Ishikawa (cell line): Measurements from ENCODE around the gene MPZL3.

Experiments
- EGR1 ChIP-seq: IDR thresholded peaks from 2 replicates; pipeline ENCODE4 v1.6.1; 2012
- EP300 ChIP-seq: IDR thresholded peaks from 2 replicates; pipeline ENCODE4 v1.6.1; 2012; ENCODE audit warnings: borderline replicate concordance
- FOXM1 ChIP-seq: IDR thresholded peaks from 2 replicates; pipeline ENCODE4 v1.6.1; 2012; ENCODE audit warnings: low read depth, borderline replicate concordance
- REST ChIP-seq: IDR thresholded peaks from 2 replicates; pipeline ENCODE4 v1.6.1; 2012; ENCODE audit warnings: low read depth, mild to moderate bottlenecking
- TAF1 ChIP-seq: IDR thresholded peaks from 2 replicates; pipeline ENCODE4 v1.6.1; 2012; ENCODE audit warnings: low read depth, mild to moderate bottlenecking
- TCF12 ChIP-seq: IDR thresholded peaks from 2 replicates; pipeline ENCODE4 v1.6.1; 2012; ENCODE audit warnings: low read depth

- no peak for TF ChIP-seq EP300
- no peak for TF ChIP-seq FOXM1
- TF ChIP-seq TAF1, result no peak
- no peak for TF ChIP-seq EGR1
- TF ChIP-seq TCF12, result no peak
- no peak for TF ChIP-seq REST
Observed at GRCh38 chr11:118184784-118185579, 67.2 kb downstream of the MPZL3 start.
